OCI-LY1 (cell line): ENCODE measurements around the gene FAT3.

ENCODE experiments used
- CTCF ChIP-seq: fragments of 200-600 bp; sonication (generic), shearing (Covaris generic); IDR thresholded peaks from 2 replicates; pipeline ENCODE4 v1.5.1; 2017; ENCODE audit warnings: mild to moderate bottlenecking, antibody characterized with exemption, low read length, moderate library complexity, mixed read lengths
- EZH2 ChIP-seq: fragments of 200-600 bp; sonication (generic), shearing (Covaris generic); IDR thresholded peaks from 2 replicates; pipeline ENCODE4 v1.8.0; 2017; ENCODE audit warnings: borderline replicate concordance, mixed run types, mild to moderate bottlenecking, antibody characterized with exemption, low read length, moderate library complexity, mixed read lengths

- TF ChIP-seq CTCF: no peak
- TF ChIP-seq EZH2: no peak
Observed at GRCh38 chr11:92251980-92252379, 27.4 kb downstream of the FAT3 start.
